Large intestine (tissue), 3 donors: ENCODE results near the gene TXNRD2. TPM values are rescaled to one million over a fixed set of nuclear protein-coding genes. Genes with fewer than 3 reads are reported as not detected.

ENCODE experiments used
- DNase-seq, 2 donors: peaks; one replicate each; pipeline versions ENCODE4 v3.0.0 to v3.0.0-alpha.2; 2013
- H3K27ac ChIP-seq: one replicate; pipeline ENCODE4 v1.5.1; 2013; ENCODE audit warnings: low read length
- H3K27me3 ChIP-seq: 2 replicates; pipeline ENCODE4 v1.6.1; 2013; ENCODE audit warnings: low read length; ENCODE audit not compliant: control insufficient read depth, insufficient read depth
- H3K36me3 ChIP-seq: 2 replicates; pipeline ENCODE4 v1.6.1; 2013; ENCODE audit warnings: low read length; ENCODE audit not compliant: control insufficient read depth, insufficient read depth
- H3K4me1 ChIP-seq: one replicate; pipeline ENCODE4 v1.6.1; 2013; ENCODE audit warnings: low read length; ENCODE audit not compliant: control insufficient read depth, insufficient read depth
- H3K4me3 ChIP-seq: one replicate; pipeline ENCODE4 v1.5.1; 2013; ENCODE audit warnings: low read length
- H3K9me3 ChIP-seq: one replicate; pipeline ENCODE4 v1.6.1; 2013; ENCODE audit warnings: mild to moderate bottlenecking, low read depth, low read length, moderate library complexity; ENCODE audit not compliant: control insufficient read depth
- WGBS: methylation state at CpG from one replicate; pipeline ENCODE4 v1.1.5; 2013; ENCODE audit warnings: low lambda C conversion rate; ENCODE audit not compliant: insufficient coverage; 5-methylcytosine and 5-hydroxymethylcytosine counted together
- polyA plus RNA-seq: library from polyadenylated mRNA; unstranded; fragments of 120-200 nt; gene quantifications from one replicate; pipeline ENCODE4 v1.2.1, GENCODE V29; 2013

The TXNRD2 gene
- polyA plus RNA-seq, 1 donor, result 22.5 TPM

DNA sequence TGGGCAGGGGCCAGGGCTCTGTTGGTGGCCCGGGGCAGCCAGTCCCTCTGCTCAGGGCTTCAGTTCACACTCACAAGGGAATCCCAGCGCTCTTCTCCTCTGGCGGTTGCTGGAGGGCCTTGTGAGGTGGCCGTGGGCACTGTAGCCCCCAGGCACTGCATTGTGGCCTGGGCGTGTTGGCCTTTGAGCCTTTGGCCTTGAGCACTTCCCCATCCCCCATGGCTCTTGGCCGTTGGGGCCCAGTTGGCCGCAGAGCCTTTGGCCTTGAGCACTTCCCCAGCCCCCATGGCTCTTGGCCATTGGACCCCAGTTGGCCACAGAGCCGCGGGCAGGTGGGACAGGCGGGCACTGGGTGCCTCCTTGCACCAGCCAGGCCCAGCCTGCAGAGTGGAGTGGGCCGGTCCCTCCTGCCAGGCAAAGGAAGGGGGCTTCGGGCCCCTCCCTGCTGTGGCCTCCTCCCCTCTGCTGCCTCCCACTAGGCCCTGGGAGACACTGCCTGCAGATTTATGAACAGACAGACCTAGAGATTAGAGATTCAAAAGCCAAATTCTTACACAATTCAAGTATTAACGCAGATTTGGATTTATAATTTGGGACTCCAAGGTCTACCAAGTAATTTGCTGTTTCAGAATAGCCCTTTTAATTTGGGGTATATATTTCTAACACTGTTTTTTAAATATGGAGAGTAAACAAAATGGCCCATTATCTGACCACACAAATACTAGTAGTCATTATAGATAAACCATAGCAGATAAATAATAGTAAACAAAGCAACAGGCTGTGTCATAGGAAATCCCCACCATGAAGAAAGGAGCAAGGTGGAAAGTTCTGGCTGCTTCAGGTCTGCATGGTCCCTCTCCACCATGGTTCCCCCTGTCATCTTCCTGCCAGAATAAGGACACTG lies 18.2 kb upstream of the TXNRD2 start:
- no CpG with 5 or more reads among the region's 13 CpGs for WGBS
- H3K27ac ChIP-seq, result peak overlapping the region; percentile 87
- no peak for DNase-seq
- peak overlapping the region; percentile 40 for H3K4me3 ChIP-seq
- no peaks in the 10 kb centered on the region for H3K9me3 ChIP-seq
- peaks cover 53% of the 10 kb centered on the region for H3K4me1 ChIP-seq
- no peaks in the 10 kb centered on the region for H3K27me3 ChIP-seq
- peaks cover 23% of the 10 kb centered on the region for H3K36me3 ChIP-seq

DNA sequence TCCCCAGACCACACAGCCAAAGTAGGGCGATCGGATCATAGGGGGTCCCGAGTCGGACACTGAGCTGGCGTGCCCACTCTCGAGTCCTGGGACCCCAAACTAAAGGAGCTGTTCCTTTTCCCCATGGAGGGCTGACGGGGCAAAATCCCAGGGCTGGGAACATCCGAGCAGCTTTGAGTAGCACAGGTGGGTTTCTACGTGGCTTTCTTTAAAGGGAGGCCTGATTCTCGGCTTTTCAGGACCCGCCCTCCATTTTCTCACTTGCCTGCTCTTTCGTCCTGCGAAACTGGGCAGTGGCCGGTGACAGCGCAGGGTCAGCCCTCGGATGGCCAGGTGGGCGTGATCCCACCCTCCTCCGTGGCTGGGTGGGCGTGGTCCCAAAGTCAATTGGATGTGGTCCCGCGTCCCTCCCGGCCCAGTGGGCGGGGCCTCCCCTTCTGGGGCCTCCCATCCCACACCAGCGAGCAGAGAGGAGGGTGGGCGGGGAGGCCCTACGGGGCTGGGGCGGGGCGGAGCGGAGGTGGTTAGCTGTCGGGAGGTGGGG lies 17.5 kb upstream of the TXNRD2 start:
- DNase-seq, result peak; percentile 93
- H3K4me1 ChIP-seq, result peaks cover 48% of the 10 kb centered on the region
- peaks cover 15% of the 10 kb centered on the region for H3K36me3 ChIP-seq
- no CpG with 5 or more reads among the region's 30 CpGs for WGBS
- H3K9me3 ChIP-seq, result no peaks in the 10 kb centered on the region
- peak overlapping the region; percentile 87 for H3K27ac ChIP-seq
- H3K27me3 ChIP-seq, result no peaks in the 10 kb centered on the region
- H3K4me3 ChIP-seq, result peak overlapping the region; percentile 40

DNA sequence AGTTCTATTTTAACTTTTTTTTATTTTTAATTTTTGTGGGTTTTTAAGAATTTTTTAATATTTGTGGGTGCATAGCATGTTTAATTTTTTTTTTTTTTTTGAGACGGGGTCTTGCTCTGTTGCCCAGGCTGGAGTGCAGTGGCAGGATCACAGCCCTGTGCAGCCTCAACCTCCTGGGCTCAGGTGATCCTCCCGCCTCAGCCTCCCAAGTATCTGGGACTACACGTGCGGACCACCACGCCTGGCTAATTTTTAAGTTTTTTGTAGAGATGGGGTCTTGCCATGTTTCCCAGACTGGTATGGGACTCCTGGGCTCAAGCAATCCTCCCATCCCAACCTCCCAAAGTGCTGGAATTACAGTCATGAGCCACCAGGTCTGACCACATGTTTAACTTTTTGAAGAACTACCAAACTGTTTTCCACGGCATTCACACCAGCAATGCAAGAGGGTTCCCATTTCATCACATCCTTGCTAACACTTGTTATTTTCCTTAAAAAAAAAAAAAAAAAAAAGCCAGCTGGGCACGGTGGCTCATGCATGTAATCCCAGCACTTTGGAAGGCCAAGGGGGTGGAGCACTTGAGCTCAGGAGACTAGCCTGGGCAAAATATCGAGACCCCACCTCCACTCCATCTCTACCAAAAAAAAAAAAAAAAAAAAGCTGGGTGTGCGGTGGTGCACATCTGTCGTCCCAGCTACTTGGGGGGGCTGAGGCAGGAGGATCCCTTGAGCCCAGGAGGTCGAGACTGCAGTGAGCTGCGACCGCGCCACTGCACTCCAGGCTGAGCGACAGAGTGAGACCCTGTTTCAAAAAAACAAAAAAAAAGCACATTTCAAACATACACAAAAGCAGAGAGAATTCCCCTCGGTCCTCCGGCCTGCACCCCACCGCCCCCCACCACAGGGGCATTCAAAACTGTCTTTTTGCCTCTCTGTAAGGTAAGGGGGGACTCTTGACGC lies 16.7 kb upstream of the TXNRD2 start:
- Histone ChIP-seq H3K4me3 (peak overlapping the region; percentile 40), H3K27me3 (no peaks in the 10 kb centered on the region), H3K9me3 (no peaks in the 10 kb centered on the region), H3K4me1 (peaks cover 42% of the 10 kb centered on the region), H3K36me3 (peaks cover 8% of the 10 kb centered on the region), H3K27ac (peak overlapping the region; percentile 87)
- peak in 1 of 2 donors; percentile 6 for DNase-seq
- WGBS, result no CpG with 5 or more reads among the region's 19 CpGs

GRCh38 chr22:19957445-19957844 lies 15.8 kb upstream of the TXNRD2 start:
- H3K27ac ChIP-seq, result no peak overlapping the region
- H3K36me3 ChIP-seq, result peaks cover 8% of the 10 kb centered on the region
- WGBS, result no CpG with 5 or more reads among the region's 9 CpGs
- no peaks in the 10 kb centered on the region for H3K27me3 ChIP-seq
- H3K9me3 ChIP-seq, result no peaks in the 10 kb centered on the region
- H3K4me1 ChIP-seq, result peaks cover 38% of the 10 kb centered on the region
- H3K4me3 ChIP-seq, result no peak overlapping the region
- peak in 1 of 2 donors; percentile 5 for DNase-seq

DNA sequence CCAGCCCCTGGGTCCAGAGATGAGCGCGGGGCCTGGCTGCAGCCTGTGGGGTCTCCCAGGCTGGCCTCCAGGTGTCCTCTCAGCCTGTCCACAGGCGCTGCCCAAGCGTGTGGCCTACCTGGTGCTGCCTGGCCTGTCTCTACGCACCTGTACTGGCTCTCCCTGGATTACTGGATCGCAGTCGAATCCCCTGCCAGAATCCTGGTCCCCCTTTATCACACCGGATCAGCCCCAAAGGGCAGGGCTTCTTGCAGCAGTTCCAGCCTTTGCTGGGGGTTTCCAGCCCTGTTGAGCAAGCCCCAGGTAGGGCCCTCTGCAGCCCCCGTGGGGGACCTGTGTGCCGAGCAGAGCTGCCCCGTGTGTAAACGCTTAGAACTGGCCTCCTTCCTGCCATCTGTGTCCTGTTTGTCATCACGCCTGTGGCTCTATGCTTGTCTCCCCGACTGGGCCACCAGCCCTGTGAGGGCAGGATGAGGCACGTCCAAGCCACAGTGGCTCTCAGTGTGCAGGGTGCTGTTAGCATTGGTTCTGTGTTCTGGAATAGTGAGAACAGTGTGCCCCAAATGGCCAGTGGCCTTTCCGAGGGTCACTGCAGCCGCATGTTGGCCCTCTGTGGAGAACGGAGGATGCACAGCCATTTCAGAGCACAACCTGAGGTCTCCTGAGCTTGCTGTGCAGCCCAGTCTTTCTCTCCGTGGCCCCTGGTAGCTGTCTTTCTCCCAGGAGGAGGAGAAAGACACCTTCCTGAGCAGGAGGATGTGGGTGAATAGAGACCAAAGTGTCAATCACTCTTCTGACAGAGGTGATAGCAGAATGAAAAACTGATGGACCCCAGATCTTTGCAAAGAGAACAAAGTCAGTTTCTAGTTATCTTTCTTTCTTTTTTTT lies 13.9 kb upstream of the TXNRD2 start:
- Histone ChIP-seq H3K9me3 (no peaks in the 10 kb centered on the region), H3K4me1 (peaks cover 18% of the 10 kb centered on the region), H3K27me3 (no peaks in the 10 kb centered on the region), H3K4me3 (no peak overlapping the region), H3K27ac (no peak overlapping the region), H3K36me3 (peaks cover 9% of the 10 kb centered on the region)
- no peak for DNase-seq
- WGBS, result no CpG with 5 or more reads among the region's 19 CpGs

DNA sequence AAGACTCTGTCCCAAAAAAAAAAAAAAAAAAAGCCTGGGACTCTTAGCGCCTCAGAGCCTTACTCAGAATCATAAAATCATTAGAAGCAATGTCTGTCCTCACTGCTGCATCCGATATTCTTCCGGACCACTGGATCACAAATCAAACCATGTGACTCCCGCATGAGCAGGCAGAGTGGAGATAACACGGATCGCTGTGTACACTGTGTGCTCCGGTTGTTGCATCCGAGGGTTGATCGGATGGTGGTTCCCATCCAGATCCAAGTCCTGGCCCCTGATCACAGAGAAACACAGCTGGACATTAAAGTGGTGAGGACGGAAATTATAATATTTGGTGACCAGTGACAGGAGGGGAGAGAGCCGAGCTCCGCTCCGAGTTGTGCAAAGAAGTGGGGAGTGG lies 9.7 kb upstream of the TXNRD2 start:
- H3K4me3 ChIP-seq, result no peak overlapping the region
- peaks cover 11% of the 10 kb centered on the region for H3K4me1 ChIP-seq
- WGBS, result 93% methylated on average over 3 of the region's 13 CpGs
- H3K27ac ChIP-seq, result no peak overlapping the region
- no peaks in the 10 kb centered on the region for H3K27me3 ChIP-seq
- H3K36me3 ChIP-seq, result peaks cover 9% of the 10 kb centered on the region
- peak in 1 of 2 donors; percentile 61 for DNase-seq
- H3K9me3 ChIP-seq, result no peaks in the 10 kb centered on the region

- H3K4me1 ChIP-seq, result peaks cover 18% of the 10 kb centered on the region
- no peaks in the 10 kb centered on the region for H3K27me3 ChIP-seq
- H3K36me3 ChIP-seq, result peaks cover 7% of the 10 kb centered on the region
- no peak for DNase-seq
- H3K27ac ChIP-seq, result no peak overlapping the region
- 96% methylated on average over 4 of the region's 9 CpGs for WGBS
- H3K9me3 ChIP-seq, result no peaks in the 10 kb centered on the region
- H3K4me3 ChIP-seq, result no peak overlapping the region
Measured at GRCh38 chr22:19948057-19948760, 6.6 kb upstream of the TXNRD2 start.

GRCh38 chr22:19943082-19944026 lies 1.7 kb upstream of the TXNRD2 start:
- Histone ChIP-seq H3K4me1 (peaks cover 38% of the 10 kb centered on the region), H3K9me3 (no peaks in the 10 kb centered on the region), H3K36me3 (no peaks in the 10 kb centered on the region), H3K4me3 (peak overlapping the region; percentile 72), H3K27me3 (no peaks in the 10 kb centered on the region), H3K27ac (peak overlapping the region; percentile 79)
- 40% methylated on average over 1 of the region's 11 CpGs for WGBS
- DNase-seq, result peak in 1 of 2 donors; percentile 59
